ENCODE measurements around the gene NEDD4L.
"Not testable (repeated sequence)": the region's sequence is repeated elsewhere in the genome, so short reads cannot be mapped to it uniquely, and the experiment has no call there.

NEDD4L gene

GRCh38 chr18:58158459-58158858 is 114.4 kb downstream of the NEDD4L start:
- no peak for DNase-seq

DNA sequence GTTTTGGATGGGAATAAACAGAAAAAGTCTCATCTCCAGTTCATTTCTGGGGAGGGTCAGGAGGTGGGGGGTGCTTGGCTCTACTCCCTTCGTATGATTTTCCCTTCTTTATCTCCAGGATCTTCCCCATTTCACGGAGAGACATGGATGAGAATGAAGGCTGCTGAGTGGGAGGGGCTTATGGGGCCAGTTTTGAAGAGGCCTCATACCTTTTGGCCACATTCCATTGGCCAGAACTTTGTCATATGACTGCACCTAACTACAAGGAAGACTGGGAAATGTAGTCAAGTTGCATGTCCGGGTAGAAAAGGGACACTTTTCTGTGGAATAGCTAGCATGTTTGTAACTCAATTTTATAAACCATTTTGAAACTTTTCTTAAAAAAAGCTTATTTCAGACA is 117.6 kb downstream of the NEDD4L start:
- peak; percentile 49 for DNase-seq

- DNase-seq = no peak
These were observed 118.1 kb downstream of the NEDD4L start for GRCh38 chr18:58162127-58162526.

GRCh38 chr18:58163004-58163590 is 119.1 kb downstream of the NEDD4L start:
- DNase-seq = no peak

DNA sequence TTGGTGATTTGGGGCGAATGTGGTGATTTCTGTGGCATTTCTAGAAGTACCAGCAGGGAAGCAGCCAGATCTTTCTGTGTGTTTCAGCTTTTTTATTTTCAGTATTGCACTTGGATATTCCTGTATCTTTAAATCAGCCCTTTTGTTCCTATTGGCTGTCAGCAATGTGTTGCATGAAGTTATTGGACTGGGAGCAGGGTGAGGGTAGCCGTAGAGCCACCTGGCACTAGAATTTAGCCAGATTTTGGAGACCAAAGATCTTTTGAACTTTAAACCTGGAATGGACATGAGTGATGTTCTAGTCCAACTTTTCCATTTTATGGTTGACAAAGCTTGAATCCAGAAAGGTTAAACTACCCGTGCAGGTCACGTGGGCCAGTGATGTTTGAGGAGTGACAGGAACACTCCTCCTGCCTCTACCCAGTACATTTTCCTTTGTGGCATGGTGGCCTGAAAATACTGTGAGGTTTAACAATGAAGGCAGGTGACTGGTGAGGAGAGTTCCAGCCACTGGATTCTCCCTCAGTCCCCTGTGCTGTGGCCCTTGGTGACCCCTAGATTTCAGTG is 122.3 kb downstream of the NEDD4L start:
- no peak for DNase-seq

- DNase-seq = no peak
These were observed 123.0 kb downstream of the NEDD4L start for GRCh38 chr18:58167073-58167472.

DNA sequence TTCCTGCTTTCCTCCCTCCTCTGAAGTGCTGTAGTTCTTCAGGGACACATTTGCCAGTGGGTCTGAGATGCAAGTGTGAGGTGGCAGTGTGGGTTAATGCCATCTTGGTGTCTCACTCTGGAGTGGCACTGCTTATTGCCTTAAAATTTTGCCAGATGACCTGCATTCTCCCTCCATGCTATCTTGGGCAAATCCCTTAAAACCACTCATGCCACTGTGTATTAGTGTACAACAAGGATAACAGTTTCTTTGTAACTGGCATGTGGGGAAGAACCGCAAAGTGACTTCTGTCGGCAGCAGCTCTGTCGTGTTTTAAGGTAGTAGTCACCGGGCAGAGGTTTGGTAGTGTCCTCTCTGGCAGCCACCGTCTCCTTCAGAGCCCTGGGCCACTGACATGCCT is 124.2 kb downstream of the NEDD4L start:
- no peak for DNase-seq

DNA sequence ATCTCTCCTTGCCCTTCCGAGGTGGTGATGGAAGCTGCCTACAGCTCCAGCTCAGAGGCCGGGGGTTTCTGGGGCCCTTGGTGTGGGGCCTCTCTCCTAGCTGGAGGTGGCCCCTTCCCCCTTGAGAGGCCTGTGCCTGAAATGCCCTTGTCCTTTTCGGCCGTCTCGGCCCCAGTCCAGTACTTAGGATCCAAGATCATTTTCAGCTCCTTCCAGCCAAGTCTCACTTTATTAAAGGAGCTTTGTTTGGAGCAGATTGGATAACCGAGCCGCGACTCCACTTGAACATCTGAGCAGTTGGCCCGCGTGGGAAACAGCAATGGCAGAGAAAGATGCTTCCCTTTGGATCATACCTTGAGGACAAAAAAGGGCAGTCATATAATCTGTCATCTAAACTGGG is 125.0 kb downstream of the NEDD4L start:
- DNase-seq = no peak

DNA sequence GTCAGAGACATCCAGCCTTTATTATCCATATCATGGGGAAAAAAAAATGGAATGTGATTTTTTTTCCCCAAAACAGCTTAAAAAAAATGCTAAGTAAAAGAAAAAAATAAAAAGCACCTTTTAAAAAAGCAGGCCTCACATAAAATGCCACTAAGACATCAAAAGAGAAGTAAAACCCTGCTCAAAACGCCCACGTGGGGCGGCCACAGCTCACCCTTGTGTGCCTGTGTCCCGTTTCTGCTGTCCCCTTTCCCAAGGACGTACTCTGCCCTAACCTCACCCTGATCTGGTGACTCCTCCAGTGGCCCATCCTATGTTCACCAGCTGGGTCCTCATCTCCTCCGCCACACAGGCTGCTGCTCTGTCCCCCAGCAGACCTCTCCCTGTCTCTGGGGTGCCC is 125.4 kb downstream of the NEDD4L start:
- no peak for DNase-seq

DNA sequence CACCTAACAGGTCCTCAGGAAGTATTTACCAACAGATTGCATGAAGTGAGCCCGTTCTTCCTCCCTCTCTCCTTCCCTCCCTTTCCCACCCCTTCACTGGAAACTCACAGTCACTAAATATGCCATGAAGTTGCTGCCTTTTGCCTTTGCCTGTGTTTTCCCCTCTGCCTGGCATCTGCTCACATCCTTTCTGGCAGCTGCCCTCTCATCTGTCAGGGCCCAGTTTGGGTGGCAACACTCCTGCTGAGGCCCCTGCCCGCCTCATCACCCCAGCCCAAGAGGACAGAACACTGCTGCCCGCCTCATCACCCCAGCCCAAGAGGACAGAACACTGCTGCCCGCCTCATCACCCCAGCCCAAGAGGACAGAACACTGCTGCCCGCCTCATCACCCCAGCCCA is 126.0 kb downstream of the NEDD4L start:
- DNase-seq = not testable (repeated sequence)

DNA sequence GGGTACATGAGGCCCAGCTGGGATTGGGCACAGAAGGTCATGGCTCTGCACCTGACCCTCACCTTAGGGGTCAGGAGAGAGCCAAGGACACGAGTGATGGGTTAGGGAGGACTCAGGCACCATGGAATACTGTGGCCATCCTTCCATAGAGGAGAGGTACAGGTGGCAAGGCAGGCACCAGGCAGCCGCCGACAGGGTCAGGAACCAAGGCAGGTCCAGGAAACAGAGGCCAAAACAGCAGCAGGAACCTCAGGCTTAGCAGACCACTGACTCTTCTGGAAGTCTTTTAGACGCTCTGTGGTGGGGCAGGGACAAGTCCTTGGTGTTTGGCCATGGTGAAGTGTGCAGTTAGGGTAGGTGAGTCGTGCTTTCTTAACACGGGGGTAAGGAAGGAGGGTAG is 128.0 kb downstream of the NEDD4L start:
- no peak for DNase-seq

GRCh38 chr18:58174285-58174684 is 130.3 kb downstream of the NEDD4L start:
- no peak for DNase-seq

DNA sequence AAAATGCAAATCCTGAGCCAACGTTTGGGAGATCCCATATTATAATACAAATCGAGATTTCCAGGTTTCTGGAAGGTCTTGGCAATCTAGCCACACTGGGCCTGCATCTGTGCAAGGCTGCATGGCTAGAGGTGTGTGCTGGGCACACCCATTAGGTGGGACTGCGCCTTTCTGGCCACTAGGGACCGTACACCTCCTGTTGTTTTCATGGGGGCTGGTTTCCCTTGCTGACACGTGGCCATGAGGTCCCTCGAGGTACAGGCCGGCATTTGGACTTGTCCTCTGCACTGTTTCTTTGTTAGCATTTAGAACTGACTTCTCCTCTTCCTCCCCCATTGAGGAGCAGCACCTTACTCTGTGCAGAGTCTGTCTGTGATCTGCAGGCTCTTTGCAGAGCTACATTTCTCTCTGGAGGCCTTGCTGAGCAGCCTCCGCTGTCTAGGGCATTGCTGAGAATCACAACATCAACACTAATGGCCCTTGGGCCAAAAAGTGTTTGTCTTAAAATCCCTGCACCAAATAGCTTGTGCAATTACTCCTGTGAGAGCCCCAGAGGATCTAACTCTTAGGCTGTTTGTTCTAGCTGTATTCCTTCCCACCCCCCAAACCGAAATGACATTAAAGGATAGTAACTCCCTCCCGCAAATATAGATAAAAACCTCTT is 131.2 kb downstream of the NEDD4L start:
- peak; percentile 27 for DNase-seq

DNA sequence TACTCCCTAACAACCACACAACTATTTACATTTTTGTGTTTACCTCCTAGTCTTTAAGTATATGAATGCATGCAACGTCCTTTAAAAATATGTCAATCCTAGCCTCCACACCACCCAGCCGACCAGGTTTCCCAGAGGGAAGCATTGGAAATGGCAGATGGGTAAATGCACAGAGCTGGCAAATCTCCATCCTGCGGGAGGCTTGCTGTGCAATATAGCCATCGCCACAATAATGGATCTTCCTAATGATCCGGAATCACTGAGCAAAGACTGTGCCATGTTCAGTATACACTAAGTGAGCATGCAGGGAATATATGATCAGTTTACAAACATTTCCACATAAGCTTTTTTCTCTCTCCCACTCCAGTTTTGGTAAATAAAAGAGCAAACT is 131.8 kb downstream of the NEDD4L start:
- no peak for DNase-seq

DNA sequence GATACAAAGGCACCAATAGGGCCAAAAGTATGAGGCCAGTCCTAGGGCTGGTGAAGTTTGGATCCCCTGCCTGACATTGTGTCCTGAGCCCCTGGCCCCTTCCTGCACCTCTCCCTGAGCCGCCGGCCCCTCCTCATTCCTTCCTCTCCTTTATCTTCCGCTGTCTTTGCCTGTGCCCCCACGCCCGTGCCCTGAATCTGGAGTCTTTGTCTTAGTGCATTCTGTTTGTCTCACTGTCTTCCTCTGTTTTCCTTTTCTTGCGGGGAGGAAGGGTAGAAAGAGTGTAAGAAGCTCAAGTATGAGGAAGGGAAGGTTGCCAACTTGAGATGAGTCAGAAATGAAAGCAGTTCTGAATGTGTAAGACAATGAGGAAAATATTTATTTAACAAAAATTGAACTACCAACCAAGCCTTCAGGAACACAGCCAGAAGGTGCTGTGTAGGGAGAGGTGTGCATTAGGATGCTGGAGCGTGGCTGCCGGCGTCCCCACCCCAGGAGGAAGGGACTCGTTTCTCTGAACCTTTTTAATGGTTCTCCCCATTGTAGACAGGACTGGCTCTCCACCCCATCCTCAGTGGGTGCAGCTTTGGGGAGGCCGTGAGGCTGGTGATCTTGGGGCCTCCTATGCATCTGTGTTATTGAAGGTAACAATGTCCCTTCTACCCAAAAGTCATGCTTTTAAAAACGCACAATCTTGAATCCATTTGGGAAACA is 133.1 kb downstream of the NEDD4L start:
- DNase-seq = peak; percentile 27

GRCh38 chr18:58177896-58178470 is 134.0 kb downstream of the NEDD4L start:
- DNase-seq = no peak

GRCh38 chr18:58178511-58178910 is 134.5 kb downstream of the NEDD4L start:
- DNase-seq = no peak

DNA sequence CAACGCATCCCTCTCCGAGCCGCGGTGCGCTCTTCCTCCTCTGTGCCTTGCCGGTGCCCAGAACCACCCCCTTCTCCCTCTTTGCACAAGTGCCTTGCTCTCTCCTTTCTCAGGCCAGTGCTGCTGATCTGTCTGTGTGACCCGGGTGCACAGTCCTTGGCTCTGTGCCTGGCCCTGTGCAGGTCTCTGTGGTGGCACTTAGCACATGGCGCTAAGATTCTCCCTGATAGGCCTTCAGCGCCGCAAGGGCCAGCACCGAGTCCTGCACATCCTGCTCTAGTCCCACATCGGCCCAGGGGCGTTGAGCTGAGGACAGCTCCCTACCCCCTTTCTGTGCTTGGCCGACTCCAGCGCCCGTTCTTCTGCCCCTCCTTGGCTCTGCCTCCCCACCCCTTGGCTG is 136.1 kb downstream of the NEDD4L start:
- no peak for DNase-seq

GRCh38 chr18:58180738-58181353 is 136.8 kb downstream of the NEDD4L start:
- DNase-seq = peak; percentile 86

DNA sequence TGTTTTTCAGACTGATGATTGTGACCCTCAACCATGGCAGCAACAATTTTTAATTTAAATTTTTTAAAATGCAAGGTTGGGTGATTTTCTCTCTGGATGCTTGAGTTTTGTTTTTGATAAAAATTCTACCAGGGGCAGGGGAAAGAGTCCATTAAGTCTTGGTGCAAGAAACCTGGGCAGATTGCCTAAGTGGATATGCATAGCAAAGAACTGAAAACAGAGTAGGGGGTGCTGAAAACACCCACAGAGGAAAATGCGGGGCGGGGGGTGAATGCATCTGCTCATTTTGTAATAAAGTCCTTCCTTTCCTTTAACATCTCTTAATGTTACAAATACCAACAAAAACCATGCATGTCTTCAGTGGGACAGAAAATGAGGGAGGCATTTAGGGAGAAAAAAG is 138.0 kb downstream of the NEDD4L start:
- no peak for DNase-seq

GRCh38 chr18:58183226-58183625 is 139.2 kb downstream of the NEDD4L start:
- DNase-seq = peak; percentile 92

- DNase-seq = peak; percentile 74
These were observed 142.4 kb downstream of the NEDD4L start for GRCh38 chr18:58186258-58186948.

- DNase-seq = no peak
These were observed 143.6 kb downstream of the NEDD4L start for GRCh38 chr18:58187674-58188073.

Data from DMS53 (cell line).